Peyer's patch (tissue), 4 donors: Measurements from ENCODE around the gene KRT39.

Source experiments
- CTCF ChIP-seq, 6 experiments: fragments of 450-650 bp in 4 of 6; fragments of 200-600 bp in 2 of 6; sonication (generic) in 1 of 6; IDR thresholded peaks; one replicate each; pipeline ENCODE4 v1.5.1; 2017 to 2019; ENCODE audit warnings: antibody characterized with exemption in 6 of 6, mild to moderate bottlenecking in 3 of 6, moderate library complexity in 1 of 6
- POLR2A ChIP-seq, 2 donors: fragments of 450-650 bp; IDR thresholded peaks; one replicate each; pipeline ENCODE4 v1.5.1; 2017; ENCODE audit warnings: antibody characterized with exemption in 2 of 2, mild to moderate bottlenecking in 2 of 2, moderate library complexity in 2 of 2

GRCh38 chr17:40961591-40961990 lies 5.2 kb downstream of the KRT39 start:
- TF ChIP-seq POLR2A (IDR thresholded peaks at IDR 0.05) (no peak), CTCF (IDR thresholded peaks at IDR 0.05) (no peak)
